OCI-LY7 (cell line): ENCODE measurements around the gene EMC9. TPM values are rescaled to one million over a fixed set of nuclear protein-coding genes. Genes with fewer than 3 reads are reported as not detected.

Experiments used
- BruUV-seq: library from RNA; stranded (reverse); fragments of 400-500 nt; replicated peaks from 2 replicates; lab custom pipeline; 2021; lab: Mats Ljungman, UMichigan
- CTCF ChIA-PET: fragments of 300-600 bp; sonication (Branson Sonifier 250); formaldehyde crosslinking; loops from one replicate; lab custom pipeline; 2022; ENCODE audit warnings: antibody characterized with exemption; ENCODE audit not compliant: unreplicated experiment; lab: Charles Lee
- POLR2A ChIA-PET: fragments of 300-600 bp; sonication (Branson Sonifier 250); formaldehyde crosslinking; loops from one replicate; lab custom pipeline; 2022; ENCODE audit warnings: antibody characterized with exemption; lab: Charles Lee
- DNase-seq: peaks from one replicate; pipeline ENCODE4 v3.0.0-alpha.2; 2015; ENCODE audit warnings: low spot score
- H2AFZ ChIP-seq: fragments of 200-600 bp; sonication (generic), shearing (Covaris generic); 2 replicates; pipeline ENCODE4 v1.6.1; 2014; ENCODE audit warnings: mild to moderate bottlenecking, antibody characterized with exemption, low read length, moderate library complexity
- H3K27ac ChIP-seq: fragments of 200-600 bp; sonication (generic); 2 replicates; pipeline ENCODE4 v1.5.1; 2014; ENCODE audit warnings: mixed run types, low read depth, mild to moderate bottlenecking, moderate library complexity, low read length, inconsistent platforms; ENCODE audit not compliant: poor library complexity, severe bottlenecking
- H3K36me3 ChIP-seq: fragments of 200-600 bp; sonication (generic); 2 replicates; pipeline ENCODE4 v1.6.1; 2014; ENCODE audit warnings: mild to moderate bottlenecking, antibody characterized with exemption, low read length, moderate library complexity, mixed read lengths; ENCODE audit not compliant: insufficient read depth
- H3K4me1 ChIP-seq: fragments of 200-600 bp; sonication (generic); 2 replicates; pipeline ENCODE4 v1.5.1; 2014; ENCODE audit warnings: mild to moderate bottlenecking, low read length; ENCODE audit not compliant: insufficient read depth, poor library complexity, severe bottlenecking
- H3K4me2 ChIP-seq: fragments of 200-600 bp; sonication (generic); 2 replicates; pipeline ENCODE4 v1.6.1; 2014; ENCODE audit warnings: mild to moderate bottlenecking, low read length
- H3K4me3 ChIP-seq: fragments of 200-600 bp; sonication (generic); 2 replicates; pipeline ENCODE4 v1.5.1; 2014; ENCODE audit warnings: mild to moderate bottlenecking, low read depth, low read length; ENCODE audit not compliant: poor library complexity, severe bottlenecking
- H3K79me2 ChIP-seq: fragments of 200-600 bp; sonication (generic); 2 replicates; pipeline ENCODE4 v1.6.1; 2016; ENCODE audit warnings: low read depth, mild to moderate bottlenecking, low read length, moderate library complexity, mixed read lengths; ENCODE audit not compliant: insufficient read depth
- H3K9me2 ChIP-seq: fragments of 200-600 bp; sonication (generic); 2 replicates; pipeline ENCODE4 v1.6.1; 2016; ENCODE audit warnings: mild to moderate bottlenecking, low read length, mixed read lengths; ENCODE audit not compliant: insufficient read depth
- H3K9me3 ChIP-seq: fragments of 200-600 bp; sonication (generic); 2 replicates; pipeline ENCODE4 v1.6.1; 2014; ENCODE audit warnings: mild to moderate bottlenecking, mixed run types, low read length, mixed read lengths
- H4K20me1 ChIP-seq: fragments of 200-600 bp; sonication (generic); 2 replicates; pipeline ENCODE4 v1.6.1; 2014; ENCODE audit warnings: mild to moderate bottlenecking, antibody characterized with exemption, low read length, moderate library complexity, mixed read lengths; ENCODE audit not compliant: insufficient read depth
- CTCF ChIP-seq: fragments of 200-600 bp; sonication (generic); conservative IDR thresholded peaks from 2 replicates; pipeline ENCODE4 v1.5.1; 2014; ENCODE audit warnings: mild to moderate bottlenecking, antibody characterized with exemption, low read length, moderate library complexity, mixed read lengths
- EZH2phosphoT487 ChIP-seq: fragments of 200-600 bp; sonication (generic); IDR thresholded peaks from 2 replicates; pipeline ENCODE4 v1.6.1; 2018; ENCODE audit warnings: low read depth, borderline replicate concordance, mild to moderate bottlenecking, mixed run types, antibody characterized with exemption, low read length, moderate library complexity, mixed read lengths
- intact Hi-C: fragments of 100-400 bp; cut with micrococcal nuclease; formaldehyde crosslinking; loops from one replicate; pipeline ENCODE4 v1.10.0; 2022; ENCODE audit not compliant: unreplicated experiment
- total RNA-seq, 2 experiments: library from RNA; depleted of rRNA in 1 of 2; stranded (reverse); fragments of >200 nt in 1 of 2; shearing (Covaris generic) in 1 of 2; gene quantifications; 2 replicates each; pipeline ENCODE4 v1.2.3, GENCODE V29; 2014 to 2022

EMC9 gene
- total RNA-seq, 2 experiments from 2014 or later: 72.0 to 74.8 TPM

GRCh38 chr14:24122416-24122815, 19.0 kb downstream of the EMC9 start:
- Histone ChIP-seq H3K79me2 (no peaks in the 10 kb centered on the region), H3K9me2 (no peaks in the 10 kb centered on the region), H3K4me3 (no peak overlapping the region), H3K4me2 (no peak overlapping the region), H3K4me1 (peaks cover 3% of the 10 kb centered on the region), H2AFZ (no peak overlapping the region), H3K36me3 (peaks cover 55% of the 10 kb centered on the region), H4K20me1 (no peaks in the 10 kb centered on the region), H3K9me3 (no peaks in the 10 kb centered on the region), H3K27ac (no peak overlapping the region)
- DNase-seq: no peak
- no TSS peak for BruUV-seq
- CTCF ChIA-PET: no interaction called here
- POLR2A ChIA-PET: interaction anchor here (0.8 kb wide), 1 partner anchor 14 kb away, joined by 3 read pairs; the partner anchor contains the start of gene PSME1
- no peak for TF ChIP-seq CTCF
- no peak for TF ChIP-seq EZH2phosphoT487
- intact Hi-C loops: no loop called here

GRCh38 chr14:24121210-24121609, 20.2 kb downstream of the EMC9 start:
- no peaks in the 10 kb centered on the region for H4K20me1 ChIP-seq
- no peaks in the 10 kb centered on the region for H3K79me2 ChIP-seq
- H3K9me3 ChIP-seq: no peaks in the 10 kb centered on the region
- no peak overlapping the region for H3K4me2 ChIP-seq
- H3K36me3 ChIP-seq: peaks cover 65% of the 10 kb centered on the region
- no TSS peak for BruUV-seq
- H3K27ac ChIP-seq: no peak overlapping the region
- TF ChIP-seq CTCF (no peak), EZH2phosphoT487 (no peak)
- POLR2A ChIA-PET: interaction anchor here (0.7 kb wide), 1 partner anchor 14 kb away, joined by 3 read pairs; no protein-coding TSS in a partner anchor
- H3K9me2 ChIP-seq: no peaks in the 10 kb centered on the region
- H3K4me3 ChIP-seq: no peak overlapping the region
- no peak for DNase-seq
- CTCF ChIA-PET: no interaction called here
- H2AFZ ChIP-seq: no peak overlapping the region
- intact Hi-C loops: no loop called here
- H3K4me1 ChIP-seq: peaks cover 2% of the 10 kb centered on the region

GRCh38 chr14:24119691-24120090, 21.7 kb downstream of the EMC9 start:
- POLR2A ChIA-PET: interaction anchor here (0.6 kb wide), 1 partner anchor 15 kb away, joined by 3 read pairs; no protein-coding TSS in a partner anchor
- no peak overlapping the region for H2AFZ ChIP-seq
- no peaks in the 10 kb centered on the region for H3K9me3 ChIP-seq
- intact Hi-C loops: no loop called here
- no peaks in the 10 kb centered on the region for H4K20me1 ChIP-seq
- H3K4me3 ChIP-seq: no peak overlapping the region
- BruUV-seq: no TSS peak
- H3K79me2 ChIP-seq: peaks cover 8% of the 10 kb centered on the region; the same call in 1 of the 2 replicates
- DNase-seq: no peak
- no peak overlapping the region for H3K27ac ChIP-seq
- CTCF ChIA-PET: no interaction called here
- no peaks in the 10 kb centered on the region for H3K9me2 ChIP-seq
- no peak overlapping the region for H3K4me2 ChIP-seq
- peaks cover 11% of the 10 kb centered on the region for H3K4me1 ChIP-seq
- peaks cover 65% of the 10 kb centered on the region for H3K36me3 ChIP-seq
- TF ChIP-seq EZH2phosphoT487 (no peak), CTCF (no peak)
